ENCODE data around the gene JAML. TPM values are rescaled to one million over a fixed set of nuclear protein-coding genes. Genes with fewer than 3 reads are reported as not detected.
A peak's percentile ranks its signal among the peaks of the same experiment; 100 is the strongest.

Gene JAML
- total RNA-seq, 3 donors from 2014 or later = 7.5 to 15.0 (median 7.7) TPM

DNA sequence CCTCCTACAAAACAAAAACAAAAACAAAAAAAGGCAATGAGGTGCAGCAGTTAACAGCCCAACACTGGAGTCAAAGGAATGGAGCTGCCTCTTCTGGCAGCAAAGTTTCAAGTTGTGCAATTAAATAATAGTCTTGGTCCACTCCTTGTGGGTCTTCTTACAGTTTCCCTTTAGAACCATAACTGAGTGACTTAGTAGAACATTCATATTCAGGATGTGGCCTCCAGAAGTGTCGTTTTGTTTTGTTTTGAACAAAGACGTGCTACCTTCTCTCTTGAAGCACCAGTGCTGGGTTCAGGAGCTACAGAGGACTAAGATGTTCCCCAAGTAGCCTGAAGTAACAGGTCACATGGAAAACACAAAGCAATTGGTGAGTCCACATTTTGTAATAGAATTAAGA, 2.0 kb upstream of the JAML start:
- intact Hi-C loops (cut with DNase I, micrococcal nuclease) = no loop called here
- no peaks in the 10 kb centered on the region for H3K4me1 ChIP-seq (ENCODE audit: low read depth)
- no peak overlapping the region for H3K4me3 ChIP-seq
- TF ChIP-seq, protein P1, sequence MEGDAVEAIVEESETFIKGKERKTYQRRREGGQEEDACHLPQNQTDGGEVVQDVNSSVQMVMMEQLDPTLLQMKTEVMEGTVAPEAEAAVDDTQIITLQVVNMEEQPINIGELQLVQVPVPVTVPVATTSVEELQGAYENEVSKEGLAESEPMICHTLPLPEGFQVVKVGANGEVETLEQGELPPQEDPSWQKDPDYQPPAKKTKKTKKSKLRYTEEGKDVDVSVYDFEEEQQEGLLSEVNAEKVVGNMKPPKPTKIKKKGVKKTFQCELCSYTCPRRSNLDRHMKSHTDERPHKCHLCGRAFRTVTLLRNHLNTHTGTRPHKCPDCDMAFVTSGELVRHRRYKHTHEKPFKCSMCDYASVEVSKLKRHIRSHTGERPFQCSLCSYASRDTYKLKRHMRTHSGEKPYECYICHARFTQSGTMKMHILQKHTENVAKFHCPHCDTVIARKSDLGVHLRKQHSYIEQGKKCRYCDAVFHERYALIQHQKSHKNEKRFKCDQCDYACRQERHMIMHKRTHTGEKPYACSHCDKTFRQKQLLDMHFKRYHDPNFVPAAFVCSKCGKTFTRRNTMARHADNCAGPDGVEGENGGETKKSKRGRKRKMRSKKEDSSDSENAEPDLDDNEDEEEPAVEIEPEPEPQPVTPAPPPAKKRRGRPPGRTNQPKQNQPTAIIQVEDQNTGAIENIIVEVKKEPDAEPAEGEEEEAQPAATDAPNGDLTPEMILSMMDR (IDR thresholded peaks at IDR 0.05) = no peak
- ATAC-seq = peak; percentile 50
- DNase-seq = no peak
- no peaks in the 10 kb centered on the region for H3K36me3 ChIP-seq (ENCODE audit: low read depth)
- H3K9me3 ChIP-seq = no peaks in the 10 kb centered on the region

DNA sequence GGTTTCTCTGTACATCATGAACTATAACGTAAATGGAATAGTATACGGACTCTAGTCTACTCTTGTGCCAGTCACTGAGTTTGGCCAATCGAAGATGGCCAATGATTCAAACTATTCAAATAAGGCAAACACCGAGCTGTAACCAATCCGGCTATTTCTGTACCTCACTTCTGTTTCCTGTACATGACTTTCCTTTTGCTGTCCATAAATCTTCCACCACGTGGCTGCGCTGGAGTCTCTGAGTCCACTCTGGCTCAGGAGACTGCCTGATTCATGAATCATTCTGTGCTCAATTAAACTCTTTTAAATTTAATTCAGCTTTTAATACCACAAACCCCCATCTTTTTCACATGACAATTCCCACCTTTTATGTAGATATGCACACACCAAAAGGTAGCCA, 1.5 kb upstream of the JAML start:
- no peak overlapping the region for H3K4me3 ChIP-seq
- no peaks in the 10 kb centered on the region for H3K4me1 ChIP-seq (ENCODE audit: low read depth)
- DNase-seq = no peak
- no peaks in the 10 kb centered on the region for H3K9me3 ChIP-seq
- H3K36me3 ChIP-seq (ENCODE audit: low read depth) = no peaks in the 10 kb centered on the region
- no peak for ATAC-seq
- TF ChIP-seq, protein P1 (IDR thresholded peaks at IDR 0.05) = no peak
- intact Hi-C loops (cut with DNase I, micrococcal nuclease) = no loop called here

DNA sequence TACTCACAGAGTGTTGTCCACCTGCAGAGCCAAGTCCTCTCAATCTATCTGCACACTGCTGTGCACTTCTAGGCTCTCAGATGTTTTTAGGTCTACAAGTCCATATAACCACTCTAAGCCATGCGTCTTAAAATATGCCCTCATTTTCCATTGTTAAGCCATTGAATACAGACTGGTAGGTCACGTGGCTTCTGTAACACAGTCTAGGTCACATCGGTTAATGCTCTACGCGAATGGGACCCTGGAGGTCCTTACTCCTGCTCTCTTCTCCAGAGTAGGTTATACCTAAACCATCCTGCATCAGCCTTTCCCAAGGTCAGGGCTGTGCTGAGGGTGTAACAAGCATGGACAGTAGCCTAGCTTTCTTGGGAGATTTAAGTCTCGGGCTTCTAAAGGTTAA, 819 bp downstream of the JAML start:
- DNase-seq (no peak), ATAC-seq (peak; percentile 26)
- intact Hi-C loops (cut with DNase I, micrococcal nuclease) = no loop called here
- Histone ChIP-seq H3K4me3 (no peak overlapping the region), H3K4me1 (ENCODE audit: low read depth) (no peaks in the 10 kb centered on the region), H3K36me3 (ENCODE audit: low read depth) (no peaks in the 10 kb centered on the region), H3K9me3 (no peaks in the 10 kb centered on the region)
- TF ChIP-seq, protein P1 (IDR thresholded peaks at IDR 0.05) = no peak

DNA sequence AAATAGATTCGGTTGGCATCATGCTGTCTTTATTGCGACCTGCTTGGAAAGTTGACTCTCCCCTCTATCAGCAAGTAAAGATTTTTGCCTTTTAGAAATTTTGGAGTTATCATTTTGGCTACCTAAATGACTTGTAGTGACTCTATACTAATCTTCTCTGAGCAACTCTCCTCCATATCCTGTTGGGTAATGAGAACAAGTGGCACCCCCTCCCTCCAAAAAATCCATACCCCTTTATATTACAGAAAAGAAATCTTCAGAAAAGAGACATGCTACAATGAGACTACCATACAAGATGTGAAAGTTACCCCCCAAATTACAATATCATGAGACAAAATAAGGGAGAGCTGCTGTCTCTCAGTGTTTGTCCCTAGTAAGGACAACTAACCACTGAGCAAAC, 1.2 kb downstream of the JAML start:
- ATAC-seq (no peak), DNase-seq (no peak)
- H3K36me3 ChIP-seq (ENCODE audit: low read depth) = no peaks in the 10 kb centered on the region
- no peaks in the 10 kb centered on the region for H3K9me3 ChIP-seq
- no peak overlapping the region for H3K4me3 ChIP-seq
- H3K4me1 ChIP-seq (ENCODE audit: low read depth) = no peaks in the 10 kb centered on the region
- TF ChIP-seq, protein P1 (IDR thresholded peaks at IDR 0.05) = no peak
- intact Hi-C loops (cut with DNase I, micrococcal nuclease) = no loop called here

DNA sequence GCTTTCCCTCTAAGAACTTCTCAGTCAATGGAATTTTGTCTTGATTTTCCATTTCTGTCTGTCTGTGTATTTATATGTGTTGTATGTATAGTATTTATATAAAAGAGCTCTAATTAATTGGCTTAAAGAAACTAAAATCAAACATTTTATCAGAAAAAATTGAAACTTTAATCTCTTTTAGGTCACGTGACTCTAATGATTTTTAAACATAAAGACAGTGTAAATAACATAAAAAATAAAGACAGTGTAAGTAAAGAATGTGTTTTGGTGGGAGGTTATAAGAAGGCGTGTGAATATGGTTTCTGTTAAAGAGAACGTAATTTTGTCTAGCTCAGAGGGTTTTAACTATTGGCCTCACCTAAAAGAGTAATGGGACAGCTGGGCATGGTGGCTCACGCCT, 2.4 kb downstream of the JAML start:
- no peak for ATAC-seq
- no peak overlapping the region for H3K4me3 ChIP-seq
- TF ChIP-seq, protein P1 (IDR thresholded peaks at IDR 0.05) = no peak

DNA sequence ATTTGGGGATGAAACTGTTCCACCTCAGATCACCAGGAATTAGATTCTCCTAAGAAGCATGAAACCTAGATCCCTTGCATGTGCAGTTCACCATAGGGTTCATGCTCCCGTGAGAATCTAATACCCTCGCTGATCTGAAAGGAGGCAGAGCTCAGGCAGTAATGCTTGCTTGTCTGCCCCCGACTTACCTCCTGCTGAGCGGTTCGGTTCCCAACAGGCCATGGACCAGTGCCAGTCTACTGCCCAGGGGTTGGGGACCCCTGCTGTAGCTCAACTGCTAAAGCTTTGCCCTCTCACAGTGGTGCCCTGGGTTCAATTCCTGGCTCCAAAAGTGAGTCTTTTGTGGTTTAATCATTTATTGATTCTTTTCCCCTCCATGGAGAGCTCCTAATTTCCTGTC, 3.4 kb downstream of the JAML start:
- DNase-seq (no peak), ATAC-seq (no peak)
- Histone ChIP-seq H3K36me3 (ENCODE audit: low read depth) (no peaks in the 10 kb centered on the region), H3K4me3 (no peak overlapping the region), H3K9me3 (no peaks in the 10 kb centered on the region), H3K4me1 (ENCODE audit: low read depth) (no peaks in the 10 kb centered on the region)
- TF ChIP-seq, protein P1 (IDR thresholded peaks at IDR 0.05) = no peak
- intact Hi-C loops (cut with DNase I, micrococcal nuclease) = no loop called here

More for the DNA sequence above, 2.4 kb downstream of the JAML start:
- Histone ChIP-seq H3K9me3 (no peaks in the 10 kb centered on the region), H3K36me3 (ENCODE audit: low read depth) (no peaks in the 10 kb centered on the region), H3K4me1 (ENCODE audit: low read depth) (no peaks in the 10 kb centered on the region)
- no peak for DNase-seq
- intact Hi-C loops (cut with DNase I, micrococcal nuclease) = no loop called here
